NK-92 treated with Interleukin-12 subunit alpha and Interleukin-12 subunit beta, amount 100 ng/mL, for 24 hours (cell line): ENCODE measurements around the gene XCL1.
"Not testable (repeated sequence)": the region's sequence is repeated elsewhere in the genome, so short reads cannot be mapped to it uniquely, and the experiment has no call there.

Experiments
- DNase-seq: peaks from one replicate; lab custom pipeline; 2025; lab: John Stamatoyannopoulos, UW

Gene XCL1

DNA sequence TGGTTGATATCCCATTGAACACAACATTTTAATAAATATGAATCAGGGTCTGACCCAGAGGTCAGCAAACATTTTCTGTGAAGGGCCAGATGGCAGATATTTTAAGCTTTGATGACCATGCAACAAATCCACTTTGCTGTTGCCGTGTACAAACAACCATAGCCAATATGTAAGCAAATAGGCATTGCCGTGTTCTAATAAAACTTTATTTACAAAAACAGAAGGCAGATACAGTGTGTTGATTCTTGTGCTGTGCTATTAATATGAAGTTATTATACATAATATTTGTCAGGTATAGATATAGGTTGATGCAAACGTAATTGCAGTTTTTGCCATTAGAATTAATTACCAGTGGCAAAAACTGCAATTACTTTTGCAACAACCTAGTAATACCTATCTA is 8.8 kb upstream of the XCL1 start:
- no peak for DNase-seq

DNA sequence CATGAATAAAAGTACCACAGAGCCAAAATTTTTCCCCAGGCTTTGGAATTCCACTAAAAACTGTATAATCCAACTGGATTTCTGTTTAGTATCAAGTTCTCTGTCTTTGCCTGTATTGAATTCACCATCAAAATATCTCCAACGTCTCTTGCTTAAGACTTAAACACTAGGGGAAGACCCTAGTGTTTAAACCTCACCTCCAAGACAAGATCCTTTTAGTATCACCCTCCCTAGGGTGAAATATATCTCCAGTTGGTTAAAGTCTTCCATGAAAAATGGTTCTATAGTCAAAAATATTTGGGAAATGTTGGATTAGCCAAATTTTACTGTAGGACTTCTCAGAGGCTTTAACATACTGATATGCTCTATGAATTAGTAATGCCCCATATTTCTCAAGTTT is 8.1 kb upstream of the XCL1 start:
- no peak for DNase-seq

DNA sequence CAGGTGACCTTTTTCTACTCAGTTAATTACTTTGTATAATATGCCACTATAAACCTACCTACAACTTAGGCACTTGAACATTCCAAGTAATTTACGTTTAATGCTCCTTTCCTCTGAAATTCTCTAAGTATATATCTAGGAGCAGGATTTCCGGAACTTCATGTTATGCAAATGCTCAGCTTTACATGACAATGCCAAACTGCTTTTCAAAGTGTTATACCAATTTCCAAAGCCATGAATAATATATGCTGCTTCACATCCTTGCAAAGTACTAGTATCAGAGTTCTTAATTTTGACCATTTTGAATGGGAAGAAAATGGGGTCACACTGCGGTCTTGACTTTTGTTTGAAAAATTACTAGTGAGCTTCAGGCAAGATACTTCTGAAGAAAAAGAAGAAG is 5.8 kb upstream of the XCL1 start:
- no peak for DNase-seq

DNA sequence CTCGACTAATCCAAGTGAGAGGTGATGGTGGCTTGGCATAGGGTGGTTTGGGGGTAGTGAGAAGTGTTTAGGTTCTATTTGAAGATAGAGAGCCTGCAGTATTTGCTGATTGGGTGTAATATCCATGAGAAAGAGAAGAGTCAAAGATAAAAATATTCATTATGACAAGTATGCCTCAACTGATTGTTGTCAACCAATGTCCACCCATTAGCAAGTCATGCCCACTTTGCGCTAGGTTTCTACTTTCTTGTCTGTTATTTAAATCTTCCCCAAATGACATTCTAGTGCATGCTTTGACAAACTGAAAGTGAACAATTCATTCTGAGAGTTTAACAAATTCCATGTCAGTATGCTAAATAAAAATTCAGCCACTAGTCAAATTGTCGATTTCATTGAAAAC is 3.8 kb upstream of the XCL1 start:
- DNase-seq = no peak

DNA sequence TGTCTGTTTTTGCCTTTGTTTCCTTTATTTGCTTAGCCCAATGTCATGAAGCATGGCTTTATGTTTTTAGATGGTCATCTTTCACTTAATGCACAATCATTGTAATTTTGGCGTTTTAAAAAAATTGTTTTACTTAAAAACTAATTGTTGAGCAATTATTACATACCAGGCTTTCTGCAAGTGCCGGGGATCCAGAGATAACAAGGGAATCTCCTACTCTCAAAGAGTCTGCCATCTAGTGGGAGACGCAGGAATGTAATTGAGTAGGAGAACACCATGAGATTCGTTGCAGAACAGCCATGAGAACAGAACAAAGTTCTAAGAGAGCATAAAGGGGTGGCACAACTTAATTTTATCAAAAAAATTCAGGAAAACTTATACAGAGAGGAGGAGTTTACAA is 2.2 kb upstream of the XCL1 start:
- DNase-seq = not testable (repeated sequence)

DNA sequence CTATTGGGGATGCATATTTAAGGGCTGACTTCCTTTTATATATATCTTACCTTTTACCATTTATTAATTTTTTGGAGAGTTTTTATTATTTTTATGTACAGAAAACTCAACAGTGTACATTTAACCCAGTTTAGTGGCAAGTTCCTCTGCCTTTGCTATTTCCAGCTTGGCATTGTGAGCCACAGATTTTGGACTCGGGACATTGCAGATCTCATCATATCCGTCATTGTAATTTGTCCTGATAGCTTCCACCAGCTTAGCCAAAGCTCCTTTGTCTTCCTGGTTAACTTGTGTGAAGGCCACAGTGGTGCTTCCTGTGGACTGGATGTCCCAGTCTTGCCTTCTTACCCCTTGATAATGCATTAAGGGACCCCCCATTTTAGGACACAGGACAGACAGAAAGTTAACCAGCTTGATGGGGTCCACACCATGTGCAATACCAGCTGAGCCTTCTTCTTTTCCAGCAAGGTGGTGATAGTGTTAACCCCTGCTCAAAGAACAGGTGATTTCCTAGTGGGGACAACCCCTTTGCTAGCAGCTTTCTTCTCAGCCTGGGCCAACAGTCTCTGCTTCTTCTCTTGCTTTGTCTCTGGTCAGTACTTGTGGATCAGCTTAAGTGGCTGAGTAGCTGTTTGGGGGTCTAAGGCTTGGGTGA is 2.3 kb downstream of the XCL1 start:
- not testable (repeated sequence) for DNase-seq

DNA sequence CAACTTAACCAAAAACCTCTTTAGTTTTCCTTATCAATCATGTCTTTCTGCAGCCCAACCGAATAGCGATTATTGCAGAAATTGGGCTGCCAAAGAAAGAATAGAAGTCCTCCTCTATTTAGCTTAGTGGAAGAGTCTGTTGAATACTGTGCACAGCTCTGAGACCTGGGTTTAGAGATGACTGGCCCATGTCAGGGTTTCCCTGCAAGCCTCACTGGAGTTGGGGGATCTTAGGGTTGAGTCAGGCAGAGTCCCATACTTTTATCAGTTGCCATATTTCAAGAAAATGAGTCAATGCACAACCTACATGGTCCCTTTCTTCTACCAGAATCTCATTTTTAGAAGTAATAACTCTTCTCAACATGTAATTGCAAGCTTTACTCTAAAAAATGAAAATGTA is 3.9 kb downstream of the XCL1 start:
- DNase-seq = not testable (repeated sequence)

DNA sequence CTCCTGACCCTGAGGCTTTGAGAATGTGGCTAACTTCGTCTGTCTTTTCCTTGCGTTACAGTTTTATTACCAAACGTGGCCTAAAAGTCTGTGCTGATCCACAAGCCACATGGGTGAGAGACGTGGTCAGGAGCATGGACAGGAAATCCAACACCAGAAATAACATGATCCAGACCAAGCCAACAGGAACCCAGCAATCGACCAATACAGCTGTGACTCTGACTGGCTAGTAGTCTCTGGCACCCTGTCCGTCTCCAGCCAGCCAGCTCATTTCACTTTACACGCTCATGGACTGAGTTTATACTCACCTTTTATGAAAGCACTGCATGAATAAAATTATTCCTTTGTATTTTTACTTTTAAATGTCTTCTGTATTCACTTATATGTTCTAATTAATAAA is 4.6 kb downstream of the XCL1 start:
- not testable (repeated sequence) for DNase-seq

DNA sequence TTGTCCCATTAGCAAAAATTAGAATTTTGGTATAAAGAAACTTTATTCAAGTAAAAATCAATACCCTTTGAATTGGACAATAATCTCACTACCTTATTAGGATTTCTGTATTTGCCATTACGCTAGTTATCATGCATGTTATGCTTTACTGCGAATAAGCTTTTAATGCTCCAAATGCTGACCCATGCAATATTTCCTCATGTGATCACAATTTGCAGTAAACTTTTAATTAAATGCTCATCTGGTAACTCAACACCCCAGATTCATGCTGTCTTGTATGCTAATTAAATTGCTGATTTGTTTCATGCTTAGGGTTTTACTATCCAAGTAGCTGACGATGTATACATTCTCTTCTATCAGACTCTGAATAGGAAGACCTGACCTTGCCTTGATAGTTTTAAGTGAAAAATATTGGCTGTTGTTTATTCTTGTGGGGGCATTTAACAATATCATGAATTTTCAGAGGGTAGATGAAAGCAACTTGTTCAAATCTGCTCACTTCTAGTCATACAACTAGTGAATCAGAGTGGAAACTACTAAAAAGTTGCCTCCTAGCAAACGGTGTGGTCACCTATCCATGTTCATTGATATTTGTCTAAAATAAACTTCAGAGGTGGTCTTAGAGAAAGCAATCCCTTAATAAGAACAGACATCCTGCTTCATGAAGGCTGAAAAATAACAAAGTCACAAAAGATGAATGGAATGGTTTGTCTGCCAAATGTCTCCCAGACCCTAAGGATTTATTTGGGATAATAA is 5.6 kb downstream of the XCL1 start:
- no peak for DNase-seq

DNA sequence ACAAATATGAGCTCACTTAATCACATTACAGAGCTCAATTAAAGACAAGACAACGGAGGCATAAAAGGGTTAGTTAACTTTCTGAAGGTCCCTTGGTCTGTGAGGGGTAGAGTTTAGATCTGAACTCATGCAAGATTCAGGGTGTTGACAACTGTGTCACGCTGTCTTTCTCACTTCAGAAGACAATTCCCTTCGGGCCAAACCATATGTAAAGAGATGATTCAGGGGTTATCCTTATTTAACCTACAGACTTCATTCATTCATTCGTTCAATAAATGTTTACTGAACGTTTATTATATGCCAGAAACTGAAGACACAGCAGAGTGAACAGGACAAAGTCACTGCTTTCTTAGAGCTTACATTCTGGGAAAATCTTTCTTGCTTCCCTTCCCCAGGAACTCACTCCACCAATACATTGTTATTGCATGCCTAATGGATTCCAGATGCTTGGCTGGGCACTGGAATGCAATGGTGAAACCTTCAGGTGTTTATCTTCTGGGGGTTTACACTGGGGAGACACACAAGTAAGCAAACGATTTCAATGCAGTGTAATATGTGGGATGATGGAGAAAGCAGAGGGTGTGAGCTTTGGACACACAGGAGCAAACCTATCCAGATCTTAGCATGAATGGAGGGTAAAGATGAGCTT is 6.4 kb downstream of the XCL1 start:
- no peak for DNase-seq

DNA sequence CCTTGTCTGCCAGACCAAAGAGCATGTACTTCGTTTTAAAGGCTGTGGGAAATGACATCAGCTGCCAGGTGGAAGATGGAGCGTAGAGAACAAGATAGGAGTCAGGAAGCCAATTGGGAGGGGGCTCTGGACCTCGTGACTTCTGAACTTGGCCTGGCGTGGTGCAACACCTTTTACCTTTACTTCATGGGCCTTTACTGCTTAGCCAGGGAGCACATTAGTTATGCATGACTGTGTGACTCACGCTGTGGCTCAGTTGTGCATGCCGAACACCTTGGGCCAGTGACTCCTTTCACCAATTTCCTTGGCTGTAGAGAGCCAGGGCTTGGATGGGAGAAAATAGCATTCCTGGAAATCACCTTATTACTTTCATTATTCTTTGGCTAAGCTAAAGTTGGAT is 7.2 kb downstream of the XCL1 start:
- DNase-seq = no peak

DNA sequence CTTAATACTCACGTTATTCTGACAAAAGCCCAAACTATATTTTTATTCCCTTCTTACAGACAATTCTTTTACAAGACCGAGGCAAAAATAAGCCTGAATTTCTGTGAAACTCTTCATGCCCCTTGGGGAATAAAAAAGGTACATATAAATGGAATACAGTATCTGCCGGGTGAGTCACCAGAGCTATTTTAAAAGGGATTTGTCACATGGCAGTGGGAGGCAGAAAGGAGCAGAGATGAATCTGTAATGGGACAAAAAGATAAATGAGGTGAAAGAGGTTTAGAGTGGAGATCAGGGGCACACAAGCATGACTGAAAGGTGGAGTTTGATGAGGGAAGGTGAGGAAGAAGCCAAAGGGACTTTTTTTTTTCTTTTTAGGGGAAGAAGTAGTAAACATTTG is 8.8 kb downstream of the XCL1 start:
- DNase-seq = no peak

DNA sequence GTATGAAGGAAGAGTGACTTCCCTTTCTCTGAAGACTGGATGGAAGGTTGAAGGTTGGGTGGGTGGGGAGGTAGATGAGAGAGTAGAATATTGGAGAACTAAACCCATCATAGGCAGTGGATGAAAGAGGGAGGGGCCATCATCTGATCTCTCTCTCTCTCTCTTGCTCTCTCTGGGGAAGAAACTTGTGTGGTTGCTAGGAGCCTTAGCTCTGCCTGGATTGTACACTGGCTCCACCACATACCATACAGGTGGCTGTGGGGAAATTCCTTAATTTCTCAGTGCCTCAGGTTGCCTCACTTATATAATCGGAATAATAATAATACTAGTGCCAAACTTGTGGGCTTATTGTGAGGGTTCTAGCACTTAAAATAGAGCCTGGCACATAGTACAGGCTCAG is 9.5 kb downstream of the XCL1 start:
- DNase-seq = no peak

DNA sequence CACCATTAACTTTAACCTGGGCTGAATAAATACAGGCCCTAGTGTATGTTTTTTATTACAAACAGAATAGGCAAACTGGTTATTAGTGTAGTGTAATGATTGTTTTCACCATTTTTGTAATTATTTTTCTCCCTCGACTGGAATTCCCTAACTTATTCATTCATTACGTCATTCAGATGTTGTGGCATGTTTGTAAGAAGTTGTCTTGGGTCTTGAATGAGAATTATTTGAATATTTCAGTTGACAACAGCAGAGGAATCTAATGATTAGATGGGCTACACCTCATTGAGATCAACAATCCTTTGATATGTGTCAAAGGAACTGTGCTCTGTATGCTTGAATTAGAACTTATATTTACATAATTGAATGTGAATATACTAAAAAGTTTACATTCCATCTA is 12.8 kb downstream of the XCL1 start:
- no peak for DNase-seq

DNA sequence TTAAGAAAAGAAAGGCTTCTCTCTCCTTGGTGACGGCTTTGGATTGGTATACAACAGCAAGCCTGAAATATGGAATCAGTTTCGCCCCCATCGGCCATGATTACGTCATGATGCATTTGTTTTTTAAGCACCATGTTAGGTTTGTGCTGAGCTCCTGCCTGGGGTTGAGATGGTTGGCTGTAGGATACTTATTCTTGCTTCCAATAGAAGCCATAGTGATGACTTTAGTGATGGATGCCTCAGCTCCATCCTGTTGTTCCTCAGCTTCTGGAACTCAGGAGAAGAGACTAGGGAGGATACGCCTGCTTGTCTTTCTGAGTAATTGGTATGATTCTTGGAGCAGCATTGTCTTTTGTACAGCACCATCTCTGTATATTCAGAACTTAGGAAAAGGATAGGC is 14.7 kb downstream of the XCL1 start:
- DNase-seq = no peak

DNA sequence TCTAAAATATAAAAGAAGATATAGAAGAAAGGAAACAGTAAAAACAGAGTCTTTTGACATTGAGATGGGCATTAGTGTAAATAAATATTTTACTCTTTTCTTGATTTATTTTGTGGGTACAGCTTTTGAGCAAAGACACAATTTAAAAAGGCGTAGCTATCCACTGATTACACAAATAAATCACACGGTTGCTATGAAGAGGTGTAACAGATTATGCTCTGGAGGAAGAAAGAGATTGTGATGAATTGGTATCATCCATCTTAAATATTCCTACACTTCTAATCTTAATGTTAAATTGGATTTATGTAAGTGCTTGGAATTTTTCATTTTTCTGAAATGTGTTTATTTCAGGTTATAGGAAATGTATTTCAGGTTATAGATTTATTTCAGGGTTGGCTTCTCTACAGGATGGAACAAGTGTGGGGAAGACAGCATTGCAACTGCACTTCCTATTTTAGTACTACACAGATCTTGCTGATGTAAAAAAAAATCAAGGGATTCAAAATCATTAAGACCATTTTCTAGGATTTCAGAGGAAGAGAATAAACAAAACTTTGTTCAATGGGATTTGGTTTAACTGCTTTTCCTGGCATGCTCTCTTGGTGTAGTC is 15.3 kb downstream of the XCL1 start:
- DNase-seq = no peak

DNA sequence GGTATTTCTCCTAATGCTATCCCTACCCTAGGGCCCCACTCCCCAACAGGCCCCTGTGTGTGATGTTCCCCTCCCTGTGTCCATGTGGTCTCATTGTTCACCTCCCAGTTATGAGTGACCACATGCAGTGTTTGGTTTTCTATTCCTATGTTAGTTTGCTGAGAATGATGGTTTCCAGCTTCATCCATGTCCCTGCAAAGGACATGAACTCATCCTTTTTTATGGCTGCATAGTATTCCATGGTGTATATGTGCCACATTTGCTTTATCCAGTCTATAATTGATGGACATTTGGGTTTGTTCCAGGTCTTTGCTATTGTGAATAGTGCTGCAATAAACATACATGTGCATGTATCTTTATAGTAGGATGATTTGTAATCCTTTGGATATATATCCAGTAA is 19.0 kb downstream of the XCL1 start:
- DNase-seq = not testable (repeated sequence)

DNA sequence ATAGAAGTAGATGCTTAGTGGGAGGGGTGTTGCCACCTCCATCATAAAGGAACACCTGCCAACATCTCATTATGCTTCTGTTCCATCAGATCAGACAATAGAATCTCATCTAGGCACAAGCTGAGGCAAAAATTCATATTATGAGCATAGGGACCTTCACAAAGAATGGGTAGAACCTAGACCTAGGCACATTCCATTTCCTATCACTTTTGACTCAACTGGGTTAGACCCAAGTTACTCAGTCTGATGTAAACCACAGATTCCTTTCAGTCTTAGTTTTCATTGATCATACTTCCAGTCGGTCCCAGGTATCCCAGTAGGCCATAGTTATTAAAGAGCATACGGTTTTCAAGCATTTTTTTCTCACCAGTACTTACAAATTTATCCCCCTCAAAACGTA is 21.7 kb downstream of the XCL1 start:
- DNase-seq = no peak

DNA sequence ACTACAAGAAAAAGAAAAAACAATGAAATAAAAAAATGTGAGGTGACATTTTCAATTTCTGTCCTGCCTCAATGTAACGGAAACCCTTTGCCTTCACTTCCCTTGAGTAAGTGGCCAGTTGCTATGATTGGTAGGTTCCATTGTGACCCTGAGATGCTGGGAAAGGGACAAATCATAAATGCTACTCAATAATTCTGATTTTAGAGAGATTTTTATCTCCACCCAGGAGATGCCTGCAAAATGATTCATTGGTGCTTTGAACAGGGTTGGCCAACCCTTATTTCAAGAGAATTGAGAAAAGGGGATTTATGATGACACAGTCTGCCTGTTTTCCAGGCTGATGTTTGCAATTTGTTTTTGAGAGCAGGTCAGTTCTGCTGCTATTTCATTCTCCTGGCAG is 22.5 kb downstream of the XCL1 start:
- no peak for DNase-seq

DNA sequence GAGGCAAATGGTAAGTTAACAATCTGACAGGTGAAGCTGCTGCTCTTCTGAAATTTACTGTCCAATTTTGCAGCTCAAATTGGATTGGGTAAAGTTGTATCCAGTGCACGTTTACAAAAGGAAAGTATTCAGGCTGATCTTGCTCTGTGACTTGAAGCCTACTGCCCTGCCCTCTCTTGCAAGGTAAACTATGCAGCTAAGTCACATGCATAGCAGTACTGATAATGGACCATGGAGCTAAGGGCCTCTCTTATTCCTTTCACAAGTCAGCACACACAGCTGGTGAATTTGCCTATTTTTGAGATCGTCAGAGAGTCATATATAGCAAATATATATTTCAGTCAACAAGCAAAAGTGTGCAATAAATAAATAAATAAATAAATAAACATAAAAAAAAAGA is 23.2 kb downstream of the XCL1 start:
- DNase-seq = no peak

DNA sequence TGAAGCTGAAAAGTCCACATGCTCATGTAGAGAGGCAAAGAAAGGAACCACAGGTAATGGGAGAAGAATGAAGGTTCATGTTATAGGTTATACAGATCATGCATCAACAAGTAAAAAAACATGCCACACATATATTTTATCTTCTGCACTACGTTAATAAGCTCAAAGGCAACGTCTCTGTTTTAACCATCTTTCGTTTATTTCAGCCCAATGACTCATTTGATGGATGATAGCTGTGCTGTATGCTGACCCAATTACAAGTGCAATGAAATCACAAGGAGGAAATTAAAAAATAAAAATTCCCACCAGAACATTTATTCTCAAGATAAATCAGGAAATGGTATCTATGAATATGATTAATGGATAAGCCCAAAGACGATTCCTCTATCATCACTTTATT is 24.6 kb downstream of the XCL1 start:
- DNase-seq = no peak

DNA sequence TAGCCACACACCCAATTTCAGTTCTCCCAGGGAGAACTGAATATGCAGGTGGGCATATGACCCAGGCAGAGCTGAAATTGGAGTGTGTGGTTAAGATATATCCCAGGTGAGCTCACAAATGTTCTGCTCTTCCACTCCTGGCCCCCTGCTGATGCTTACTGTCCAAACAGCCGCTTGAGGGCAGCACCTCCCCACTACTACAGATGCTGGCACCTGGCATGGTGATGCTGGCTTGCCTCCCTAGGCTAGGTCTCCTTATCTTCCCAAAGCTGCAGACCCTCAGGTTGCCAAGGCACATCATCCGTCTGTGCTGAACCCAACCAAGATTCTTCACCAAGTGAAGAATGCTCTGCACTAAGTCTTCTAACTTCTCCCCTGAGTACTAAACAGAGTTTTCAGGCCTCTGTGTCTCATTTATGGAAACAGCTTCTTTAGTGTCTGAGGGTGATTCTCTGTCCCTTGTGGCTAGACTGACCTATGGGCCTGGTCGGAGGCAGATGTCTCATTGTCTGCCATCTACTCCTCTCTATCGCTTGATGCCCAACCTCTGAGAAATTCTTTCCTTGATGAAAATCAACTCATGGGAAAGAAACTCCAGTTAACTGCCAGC is 27.2 kb downstream of the XCL1 start:
- peak; percentile 41 for DNase-seq

DNA sequence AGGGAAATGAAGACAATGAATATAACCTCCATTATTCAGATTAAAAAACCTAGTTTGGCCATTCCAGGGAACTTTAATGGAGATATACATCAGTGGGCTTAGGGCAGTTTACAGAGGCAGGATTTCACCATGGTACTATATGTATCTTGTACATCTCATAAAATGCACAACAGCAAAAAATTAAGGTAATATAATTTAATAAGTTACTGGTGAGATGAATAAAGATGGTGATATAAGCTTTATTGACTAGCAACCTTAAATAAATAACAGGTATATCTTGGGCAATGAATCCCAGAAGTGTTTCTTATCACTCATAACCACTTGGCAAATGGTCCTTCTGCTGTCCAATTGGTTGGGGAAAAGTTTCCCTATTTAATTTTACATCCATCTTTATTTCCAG is 29.0 kb downstream of the XCL1 start:
- no peak for DNase-seq
